ENCODE results near the gene SGIP1.
"Not testable (repeated sequence)": the region's sequence is repeated elsewhere in the genome, so short reads cannot be mapped to it uniquely, and the experiment has no call there.

The SGIP1 gene

DNA sequence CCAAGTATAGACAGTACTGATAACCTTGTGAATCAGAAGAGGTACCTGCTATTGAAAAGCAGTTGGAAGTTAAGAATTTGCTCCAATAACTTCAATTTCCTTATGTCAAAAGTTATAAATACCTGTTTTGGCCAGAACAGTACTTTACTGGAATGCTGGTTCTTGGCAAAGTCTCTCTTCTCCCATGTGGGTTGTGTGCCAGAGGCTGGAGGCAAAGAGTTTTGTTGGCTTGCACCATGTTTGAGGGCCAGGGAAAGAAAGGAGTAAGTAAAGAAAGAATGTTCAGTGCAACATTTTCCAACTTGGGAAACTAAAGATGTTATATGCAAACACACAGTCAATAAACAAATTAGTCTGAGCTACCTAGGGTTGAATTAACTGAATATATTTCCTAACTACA is 151.3 kb downstream of the SGIP1 start:
- DNase-seq, result no peak

DNA sequence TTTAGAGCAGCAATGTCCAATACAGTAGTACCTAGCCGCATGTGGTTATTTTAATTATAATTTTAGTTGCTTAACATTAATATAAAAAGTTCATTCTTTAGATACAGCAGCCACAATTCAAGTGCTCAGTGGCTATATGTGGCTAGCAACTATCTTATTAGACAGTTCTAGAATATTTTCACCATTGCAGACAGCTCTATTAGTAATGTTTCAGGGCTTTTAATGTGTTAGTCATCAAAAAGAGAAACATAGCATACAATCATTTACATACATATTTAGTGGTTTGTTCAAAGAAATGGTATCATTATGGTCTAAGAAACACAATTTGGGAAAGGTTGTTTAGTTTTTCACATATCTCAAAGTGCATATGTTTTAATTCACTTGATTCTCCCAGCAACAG is 151.7 kb downstream of the SGIP1 start:
- no peak for DNase-seq

DNA sequence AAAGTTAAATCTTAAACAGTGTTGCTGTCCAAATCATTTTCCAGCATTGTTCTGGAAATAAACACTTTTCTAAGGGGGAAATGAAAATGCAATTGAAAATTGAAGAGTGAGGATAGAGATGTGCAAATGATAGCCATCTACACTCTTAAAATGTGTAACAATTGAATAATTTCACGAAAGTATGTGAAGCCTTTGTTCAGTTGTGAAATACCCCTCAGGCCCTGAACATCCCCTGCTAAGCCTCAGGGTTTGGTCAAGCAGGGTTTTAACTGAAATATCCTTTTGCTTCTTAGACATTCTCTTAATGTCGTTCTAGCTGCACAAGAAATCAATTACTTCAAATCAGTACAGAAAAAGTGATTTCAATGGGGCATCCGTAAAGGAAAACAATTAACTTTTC is 152.5 kb downstream of the SGIP1 start:
- DNase-seq, result no peak

DNA sequence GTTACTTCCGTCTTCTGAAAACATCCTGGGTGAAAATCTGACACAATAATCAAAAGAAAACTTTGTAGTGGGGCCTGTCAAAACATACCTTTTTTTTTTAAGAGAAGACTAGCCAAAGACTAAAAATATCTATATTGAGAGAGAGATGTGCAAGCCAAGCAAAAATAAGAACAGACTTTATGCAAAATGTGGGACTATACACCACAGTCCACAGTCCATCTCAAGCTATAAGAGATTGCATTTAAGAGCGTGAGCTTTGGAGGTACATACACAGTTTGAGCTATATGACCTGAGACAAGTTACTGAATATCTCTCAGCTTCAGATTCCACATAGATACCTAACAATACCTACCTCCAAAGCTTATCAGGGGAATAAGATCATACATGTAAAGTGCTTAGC is 153.4 kb downstream of the SGIP1 start:
- DNase-seq, result no peak

DNA sequence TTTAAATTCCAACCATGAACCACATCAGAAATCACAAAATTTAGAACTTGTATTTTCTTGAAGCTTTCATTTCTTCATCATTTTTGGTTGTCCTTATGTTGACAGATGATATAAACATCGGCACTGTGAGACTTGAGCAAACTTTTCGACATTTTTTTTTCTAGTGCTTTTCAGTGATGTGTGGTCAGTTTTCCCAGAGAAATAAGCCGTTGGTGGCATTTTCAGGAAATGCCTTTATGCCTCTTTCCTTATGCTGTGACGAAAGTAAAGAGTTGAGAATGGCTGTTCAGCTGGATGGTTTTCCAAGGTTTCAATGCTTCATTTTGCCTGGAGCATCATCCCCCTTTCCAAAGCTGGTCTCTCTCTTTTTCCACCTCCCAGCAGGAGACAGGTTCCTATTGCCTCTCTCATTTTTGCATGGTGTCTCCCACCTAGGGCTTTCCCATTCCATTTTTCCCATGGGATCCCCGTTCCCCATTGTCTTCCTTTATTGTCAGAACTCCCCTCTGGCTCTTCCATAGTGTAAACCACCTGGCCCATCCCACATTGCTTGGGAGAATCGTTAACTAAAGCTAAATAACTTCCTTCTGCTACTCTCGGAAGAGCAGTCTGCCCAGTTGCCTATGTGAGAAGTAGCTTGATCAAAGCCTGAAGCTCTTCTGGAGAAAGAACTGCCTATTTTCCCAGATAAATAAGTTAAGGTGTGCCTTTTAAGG is 156.9 kb downstream of the SGIP1 start:
- no peak for DNase-seq

DNA sequence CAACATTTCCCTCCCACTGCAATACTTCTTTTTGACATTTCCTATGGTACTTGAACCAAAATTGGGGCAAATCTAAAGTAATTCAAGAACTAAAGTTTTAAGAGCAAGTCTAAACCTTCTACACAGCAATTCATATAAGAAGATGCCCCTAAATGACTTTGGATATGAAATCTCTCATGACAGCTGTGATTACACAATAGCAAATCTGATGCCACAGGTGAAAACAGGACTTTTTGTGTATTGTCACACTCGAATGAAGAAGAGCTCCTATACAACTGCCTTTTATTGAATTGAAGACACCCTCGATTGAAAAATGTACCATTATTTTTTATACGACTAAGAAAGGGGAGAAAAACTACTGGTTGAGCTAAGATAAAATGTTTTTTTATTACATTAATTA is 158.7 kb downstream of the SGIP1 start:
- no peak for DNase-seq

DNA sequence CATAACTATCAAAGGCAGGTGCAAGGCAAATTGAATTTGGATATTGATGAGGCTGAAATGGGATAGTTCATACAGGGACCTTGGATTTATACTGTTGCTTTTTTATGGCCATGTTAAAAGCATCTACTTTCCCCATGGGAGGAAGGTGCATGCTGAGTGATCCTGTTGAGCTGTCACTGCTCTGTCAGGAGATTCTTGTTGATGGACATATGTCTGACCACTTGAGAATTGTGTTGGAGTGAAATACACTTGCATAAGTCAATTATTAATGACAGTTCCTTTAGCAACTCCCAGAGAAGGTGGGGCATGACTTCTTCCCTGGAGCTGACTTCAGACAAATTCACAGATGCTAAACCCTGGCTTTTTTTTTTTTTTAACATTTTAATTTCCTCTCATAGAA is 159.9 kb downstream of the SGIP1 start:
- no peak for DNase-seq

- DNase-seq, result no peak
These were observed 161.2 kb downstream of the SGIP1 start for GRCh38 chr1:66695116-66695515.

DNA sequence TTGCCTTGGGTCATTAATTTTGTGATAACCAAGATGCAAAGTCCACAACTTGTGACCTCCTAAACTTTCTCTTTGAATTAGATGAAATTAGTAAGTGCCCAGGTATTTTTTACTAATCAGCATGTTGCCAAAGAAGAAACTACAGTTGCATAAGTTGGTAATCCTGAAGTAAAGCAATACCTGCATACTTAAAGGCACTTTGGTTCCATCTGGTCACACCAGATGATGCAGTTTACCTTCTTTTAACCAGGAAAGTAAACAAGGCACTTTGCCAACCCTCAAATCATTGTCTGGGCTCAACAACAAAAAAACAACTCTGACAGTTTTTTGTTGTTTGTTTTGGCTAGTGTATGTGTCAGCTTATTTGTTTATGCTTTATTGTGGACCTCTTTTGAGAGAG is 162.8 kb downstream of the SGIP1 start:
- DNase-seq, result no peak

GRCh38 chr1:66699213-66699612 is 165.3 kb downstream of the SGIP1 start:
- no peak for DNase-seq

DNA sequence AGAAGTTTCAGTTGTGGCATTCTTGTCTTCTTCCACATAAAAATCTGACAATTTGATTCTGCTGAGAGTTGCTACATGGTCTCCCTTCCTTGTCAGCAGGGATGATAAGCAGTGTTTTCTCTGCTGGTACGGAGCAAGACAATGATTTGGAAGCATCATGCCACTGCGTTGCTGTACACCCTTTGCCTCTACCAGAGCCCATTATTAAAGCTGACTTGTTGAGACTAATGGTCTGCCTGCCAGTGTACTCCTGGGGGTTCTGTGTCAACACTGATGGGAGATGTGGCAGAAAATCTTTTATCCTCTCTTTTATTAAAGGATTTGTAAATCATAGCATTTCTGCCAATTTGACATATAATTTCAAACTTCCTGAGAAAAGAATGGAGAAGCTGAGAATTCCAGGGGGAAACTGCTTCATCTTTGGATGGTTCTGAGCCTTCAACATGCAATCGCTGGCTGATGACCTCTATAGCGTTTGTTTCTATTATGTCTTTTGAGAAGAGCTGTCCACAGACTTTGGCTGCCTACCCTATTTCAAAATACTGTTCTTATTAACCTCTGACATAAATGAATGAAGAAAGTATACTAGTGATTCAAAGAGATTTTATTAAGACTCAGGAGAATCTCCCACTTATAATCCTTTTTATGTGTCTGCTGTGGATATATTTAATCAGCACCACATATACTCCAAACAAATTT is 170.4 kb downstream of the SGIP1 start:
- no peak for DNase-seq

DNA sequence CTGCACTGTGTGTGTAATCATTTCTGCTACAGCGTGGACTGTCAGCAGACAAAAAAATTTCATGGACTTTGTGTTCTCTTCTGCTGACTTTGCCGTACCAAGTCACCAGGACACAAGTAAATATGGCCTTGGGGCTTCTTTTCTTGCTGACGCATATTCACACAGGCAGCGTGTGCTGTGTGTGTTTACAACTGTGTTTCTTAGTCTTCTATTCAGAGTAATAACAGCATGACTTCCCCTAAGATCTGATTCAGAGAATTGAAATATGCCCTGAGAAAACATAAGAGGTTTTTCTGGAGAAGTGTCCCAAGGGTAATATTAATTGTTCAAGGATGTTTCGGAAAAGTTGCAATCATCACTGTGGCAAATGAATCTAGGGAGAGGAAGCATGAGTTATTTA is 171.2 kb downstream of the SGIP1 start:
- no peak for DNase-seq

DNA sequence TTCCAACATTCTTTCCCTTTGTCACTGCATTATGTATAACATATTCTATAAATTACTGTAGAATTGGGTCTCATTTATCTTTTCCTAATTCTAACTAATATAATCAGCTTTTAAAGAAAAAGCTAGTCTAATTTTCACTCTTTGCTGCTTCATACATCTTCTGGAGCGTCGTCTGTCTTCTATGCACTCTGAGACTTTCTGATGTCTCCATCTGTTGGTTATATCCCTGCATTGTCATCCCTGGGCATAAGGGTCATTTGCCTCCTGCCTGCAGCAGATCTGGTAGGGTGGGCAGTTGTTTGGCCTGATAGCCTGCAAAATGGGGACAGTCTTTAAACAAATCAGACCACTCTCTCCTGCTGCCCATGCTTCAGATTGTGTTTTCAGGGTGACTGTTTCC is 177.5 kb downstream of the SGIP1 start:
- no peak for DNase-seq

DNA sequence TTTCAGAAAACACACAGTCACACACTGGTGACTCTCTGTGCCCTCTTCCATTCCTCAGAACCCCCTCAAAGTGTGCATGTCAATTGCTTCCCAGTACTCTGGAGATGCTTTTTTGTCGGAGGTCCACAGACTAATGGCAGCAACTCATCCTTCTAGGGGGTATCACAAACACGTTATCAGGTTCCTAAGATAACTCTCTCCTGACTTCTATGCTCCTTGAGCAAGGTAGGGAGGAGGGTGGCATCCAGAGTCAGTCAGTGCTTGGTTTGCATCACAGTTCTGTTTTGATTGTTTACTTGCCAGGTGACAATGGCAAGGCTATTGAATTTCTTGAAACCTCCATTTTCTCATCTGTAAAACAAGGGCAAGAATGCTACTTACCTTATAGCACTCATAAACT is 178.9 kb downstream of the SGIP1 start:
- DNase-seq, result no peak

- no peak for DNase-seq
These were observed 190.0 kb downstream of the SGIP1 start for GRCh38 chr1:66723985-66724384.

GRCh38 chr1:66725885-66726665 is 192.1 kb downstream of the SGIP1 start:
- DNase-seq, result peak; percentile 49

DNA sequence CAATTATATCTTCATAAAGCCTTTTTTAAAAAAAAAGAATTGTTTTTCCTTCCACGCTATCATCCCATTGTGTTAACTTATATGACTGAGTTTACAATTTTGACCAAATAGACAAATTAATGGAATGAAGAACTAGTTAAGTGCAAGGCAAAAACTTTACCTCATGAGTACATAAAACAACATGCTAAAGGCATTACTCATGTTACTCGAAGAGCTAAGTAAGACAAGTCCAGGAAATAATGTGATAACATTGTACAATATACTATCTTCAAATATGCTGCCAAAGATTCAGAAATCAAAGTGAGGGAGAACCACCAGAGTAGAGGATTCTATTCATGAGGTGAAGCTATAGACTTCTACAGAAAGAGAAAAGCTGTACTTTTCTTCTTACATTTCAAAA is 194.1 kb downstream of the SGIP1 start:
- no peak for DNase-seq

- DNase-seq, result not testable (repeated sequence)
These were observed 194.8 kb downstream of the SGIP1 start for GRCh38 chr1:66728716-66729115.

GRCh38 chr1:66729119-66729518 is 195.2 kb downstream of the SGIP1 start:
- DNase-seq, result peak; percentile 29

DNA sequence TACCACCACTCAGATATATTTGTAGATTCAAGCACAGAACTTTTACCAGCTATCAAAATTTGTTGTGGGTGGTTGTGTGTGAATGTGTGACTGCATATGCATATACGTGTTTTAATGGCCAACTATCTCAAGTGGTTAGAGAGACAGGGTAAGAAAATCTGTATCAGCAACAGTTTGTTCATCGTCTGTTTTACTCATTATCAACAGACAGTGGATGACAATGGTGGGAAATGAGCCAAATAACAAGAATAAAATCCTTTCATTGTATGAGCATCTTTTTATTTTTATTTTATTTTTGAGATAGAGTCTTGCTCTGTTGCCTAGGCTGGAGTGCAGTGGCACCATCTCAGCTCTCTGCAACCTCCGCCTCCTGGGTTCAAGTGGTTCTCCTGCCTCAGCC is 195.6 kb downstream of the SGIP1 start:
- no peak for DNase-seq

GRCh38 chr1:66730462-66730861 is 196.5 kb downstream of the SGIP1 start:
- no peak for DNase-seq

- DNase-seq, result no peak
These were observed 197.4 kb downstream of the SGIP1 start for GRCh38 chr1:66731170-66731865.

- no peak for DNase-seq
These were observed 198.6 kb downstream of the SGIP1 start for GRCh38 chr1:66732407-66733166.

All from NCI-H1694 (cell line).